HG02884 (cell line): ENCODE data around the gene PCDH17.

Experiments
- ATAC-seq: cut with Tn5 transposase; IDR thresholded peaks from one replicate; pipeline ENCODE4 v1.9.1; 2021; ENCODE audit warnings: mild to moderate bottlenecking, moderate library complexity; ENCODE audit not compliant: unreplicated experiment

Gene PCDH17

GRCh38 chr13:57726981-57727380, 95.4 kb downstream of the PCDH17 start:
- no peak for ATAC-seq

- ATAC-seq, result no peak
These were observed 102.8 kb downstream of the PCDH17 start for GRCh38 chr13:57734306-57734705.

- ATAC-seq, result no peak
These were observed 107.5 kb downstream of the PCDH17 start for GRCh38 chr13:57739089-57739488.

- ATAC-seq, result no peak
These were observed 108.1 kb downstream of the PCDH17 start for GRCh38 chr13:57739543-57740190.

- no peak for ATAC-seq
These were observed 109.2 kb downstream of the PCDH17 start for GRCh38 chr13:57740719-57741118.

GRCh38 chr13:57748096-57748495, 116.6 kb downstream of the PCDH17 start:
- no peak for ATAC-seq

GRCh38 chr13:57760951-57761350, 129.4 kb downstream of the PCDH17 start:
- no peak for ATAC-seq

- no peak for ATAC-seq
These were observed 132.1 kb downstream of the PCDH17 start for GRCh38 chr13:57763689-57764088.
